Neuronal stem cell (in vitro differentiated cells): Measurements from ENCODE around the gene PSMD1. TPM values are rescaled to one million over a fixed set of nuclear protein-coding genes. Genes with fewer than 3 reads are reported as not detected.

Experiments
- DNase-seq: peaks from one replicate; pipeline ENCODE4 v3.0.0-alpha.2; 2013; ENCODE audit warnings: low spot score
- H2AFZ ChIP-seq: one replicate; pipeline ENCODE4 v1.6.1; 2013; ENCODE audit warnings: mild to moderate bottlenecking, low read length, inconsistent platforms
- H2AK5ac ChIP-seq: 2 replicates; pipeline ENCODE4 v1.6.1; 2013; ENCODE audit warnings: low read depth, mild to moderate bottlenecking, inconsistent platforms, low read length, moderate library complexity, mixed read lengths
- H2BK120ac ChIP-seq: 2 replicates; pipeline ENCODE4 v1.6.1; 2013; ENCODE audit warnings: low read depth, mild to moderate bottlenecking, inconsistent platforms, low read length, moderate library complexity, mixed read lengths
- H2BK12ac ChIP-seq: one replicate; pipeline ENCODE4 v1.6.1; 2013; ENCODE audit warnings: low read length, inconsistent platforms
- H2BK15ac ChIP-seq: 2 replicates; pipeline ENCODE4 v1.6.1; 2013; ENCODE audit warnings: mild to moderate bottlenecking, low read length, inconsistent platforms, mixed read lengths
- H2BK5ac ChIP-seq: one replicate; pipeline ENCODE4 v1.6.1; 2013; ENCODE audit warnings: inconsistent platforms, mild to moderate bottlenecking, low read length, moderate library complexity
- H3K14ac ChIP-seq: one replicate; pipeline ENCODE4 v1.6.1; 2013; ENCODE audit warnings: low read length, inconsistent platforms
- H3K18ac ChIP-seq: 2 replicates; pipeline ENCODE4 v1.6.1; 2013; ENCODE audit warnings: low read length, inconsistent platforms
- H3K23ac ChIP-seq: 2 replicates; pipeline ENCODE4 v1.6.1; 2013; ENCODE audit warnings: low read depth, mild to moderate bottlenecking, mixed read lengths, low read length, inconsistent platforms; ENCODE audit not compliant: poor library complexity
- H3K27ac ChIP-seq: replicated peaks from 3 replicates; pipeline ENCODE4 v1.5.1; 2013; ENCODE audit warnings: low read length, inconsistent platforms
- H3K27me3 ChIP-seq, 3 experiments: 2 replicates each; pipeline ENCODE4 v1.6.1; 2013; ENCODE audit warnings: low read length in 3 of 3, mild to moderate bottlenecking in 2 of 3, inconsistent platforms in 1 of 3, low read depth in 1 of 3, mixed read lengths in 1 of 3, moderate library complexity in 1 of 3; ENCODE audit not compliant: control insufficient read depth in 3 of 3, insufficient read depth in 3 of 3
- H3K36me3 ChIP-seq, 2 donors: replicated peaks in 1 of 2; 2 replicates each; pipeline ENCODE4 v1.6.1; 2013; ENCODE audit warnings: low read length in 2 of 2; ENCODE audit not compliant: control insufficient read depth in 2 of 2, insufficient read depth in 2 of 2
- H3K4ac ChIP-seq: 2 replicates; pipeline ENCODE4 v1.6.1; 2013; ENCODE audit warnings: inconsistent platforms, mild to moderate bottlenecking, low read length, moderate library complexity
- H3K4me1 ChIP-seq, 2 donors: 1 replicate in 1 of 2; 2 replicates in 1 of 2; pipeline ENCODE4 v1.6.1; 2013; ENCODE audit warnings: low read length in 2 of 2, low read depth in 1 of 2; ENCODE audit not compliant: control insufficient read depth in 2 of 2, insufficient read depth in 1 of 2
- H3K4me2 ChIP-seq: one replicate; pipeline ENCODE4 v1.6.1; 2013; ENCODE audit warnings: mild to moderate bottlenecking, low read length, inconsistent platforms; ENCODE audit not compliant: insufficient read depth, poor library complexity, severe bottlenecking
- H3K4me3 ChIP-seq, 2 donors: 2 replicates each; pipeline ENCODE4 v1.5.1; 2013; ENCODE audit warnings: low read length in 2 of 2, mild to moderate bottlenecking in 2 of 2, inconsistent platforms in 1 of 2, moderate library complexity in 1 of 2
- H3K79me1 ChIP-seq: one replicate; pipeline ENCODE4 v1.6.1; 2013; ENCODE audit warnings: low read depth, mild to moderate bottlenecking, inconsistent platforms, low read length, moderate library complexity
- H3K9ac ChIP-seq: one replicate; pipeline ENCODE4 v1.6.1; 2013; ENCODE audit warnings: mild to moderate bottlenecking, low read depth, low read length, inconsistent platforms; ENCODE audit not compliant: poor library complexity
- H3K9me3 ChIP-seq, 2 donors: replicated peaks in 1 of 2; 2 replicates each; pipeline versions ENCODE3 to v1.6.1; 2013; ENCODE audit warnings: low read length in 2 of 2, mild to moderate bottlenecking in 2 of 2, inconsistent platforms in 1 of 2, low read depth in 1 of 2, mixed read lengths in 1 of 2, moderate library complexity in 1 of 2; ENCODE audit not compliant: control insufficient read depth in 2 of 2, insufficient read depth in 1 of 2
- H4K8ac ChIP-seq: one replicate; pipeline ENCODE4 v1.6.1; 2013; ENCODE audit warnings: low read depth, mild to moderate bottlenecking, inconsistent platforms, low read length, moderate library complexity
- H4K91ac ChIP-seq: one replicate; pipeline ENCODE4 v1.6.1; 2013; ENCODE audit warnings: low read length, low read depth, mild to moderate bottlenecking, inconsistent platforms; ENCODE audit not compliant: poor library complexity
- WGBS, 2 donors: extraction: QIAGEN DNeasy Blood & Tissue Kit; methylation state at CpG; one replicate each; pipeline ENCODE4 v1.1.7; 2013; ENCODE audit warnings: missing lambda C conversion rate in 2 of 2, mixed read lengths in 1 of 2; ENCODE audit not compliant: insufficient read length in 2 of 2, insufficient replicate concordance in 1 of 2; ENCODE audit errors: extremely low coverage in 2 of 2; 5-methylcytosine and 5-hydroxymethylcytosine counted together
- polyA plus RNA-seq, 2 experiments: library from polyadenylated mRNA; stranded (reverse); fragments of 200-250 nt; gene quantifications; one replicate each; pipeline ENCODE4 v1.2.3, GENCODE V29; 2013

PSMD1 gene
- 76.7 TPM for polyA plus RNA-seq (2013, experiment 1 of 2)
- 81.1 TPM for polyA plus RNA-seq (2013, experiment 2 of 2)

DNA sequence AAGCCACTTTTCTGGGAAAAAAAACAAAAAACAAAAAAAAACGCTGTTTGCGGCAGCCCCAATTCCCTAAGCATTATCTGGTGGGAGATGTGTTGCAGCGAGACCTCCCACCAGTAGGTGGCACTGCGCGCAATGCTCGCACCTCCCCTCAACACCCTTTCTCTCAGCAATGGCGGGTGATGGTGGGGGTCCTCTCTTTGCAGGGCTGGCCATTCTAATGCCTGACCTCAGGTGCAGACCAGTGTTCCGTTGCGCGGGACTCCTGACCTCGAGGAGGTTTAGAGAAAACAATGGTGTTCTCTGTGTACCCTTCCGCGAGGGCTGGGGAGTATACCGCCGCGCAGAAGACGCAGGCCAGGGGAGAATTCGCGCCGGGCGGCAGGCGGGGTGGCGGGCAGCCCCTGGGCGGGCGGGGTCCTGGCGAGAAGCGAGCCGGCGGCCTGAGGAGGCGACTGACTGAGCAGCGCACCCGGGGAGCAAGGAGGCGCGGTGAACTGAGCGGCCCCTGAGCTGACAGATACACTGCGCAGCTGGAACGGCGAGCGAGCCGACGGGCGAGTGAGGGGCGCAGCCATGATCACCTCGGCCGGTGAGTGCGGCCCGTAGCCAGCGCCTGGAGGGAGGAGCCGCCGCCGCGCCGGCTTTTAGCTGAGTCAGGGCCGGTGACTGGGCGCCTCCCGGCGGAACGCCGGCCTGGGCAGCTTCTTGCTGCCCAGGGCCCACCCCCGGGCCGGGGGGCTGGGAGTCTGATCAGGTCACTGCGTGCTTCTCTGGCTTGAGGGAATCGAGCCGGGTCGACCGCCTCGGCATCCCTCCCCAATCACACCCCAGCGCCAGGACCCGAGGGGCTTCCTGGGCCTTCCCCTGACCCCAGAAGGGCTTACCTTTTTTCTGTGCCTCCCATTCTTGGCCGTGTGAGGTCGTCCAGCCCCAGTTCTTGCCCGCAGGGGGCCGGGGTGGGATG is at the start of gene PSMD1:
Gene PSMD1, plus strand, starts transcription at position 415 of the 964 bp plus-strand sequence. Its CDS starts 159 bp downstream, at position 574.
- H2AFZ ChIP-seq = peak within 1 kb of the TSS; percentile 88
- peaks cover 6 to 17% of the 10 kb centered on the region in 2 donors for H3K4me1 ChIP-seq
- peaks cover 6% of the 10 kb centered on the region for H3K79me1 ChIP-seq
- no peak within 1 kb of the TSS for H2BK15ac ChIP-seq
- H3K9me3 ChIP-seq = no peaks in the 10 kb centered on the region
- peak; percentile 93 for DNase-seq
- H3K27me3 ChIP-seq = peaks cover 0 to 9% (median 0%) of the 10 kb centered on the region in 3 experiments
- peak within 1 kb of the TSS; percentile 30 for H2BK5ac ChIP-seq
- no peak within 1 kb of the TSS for H2BK120ac ChIP-seq
- H3K18ac ChIP-seq = peak within 1 kb of the TSS; percentile 95
- peak within 1 kb of the TSS; percentile 36 for H2AK5ac ChIP-seq
- peak within 1 kb of the TSS; percentile 79 for H3K4me2 ChIP-seq
- H3K4me3 ChIP-seq = peak within 1 kb of the TSS; percentile 85 to 100
- H3K27ac ChIP-seq = peak within 1 kb of the TSS; percentile 82
- WGBS, 2 donors = no CpG with 5 or more reads among the region's 73 CpGs
- peaks cover 0 to 20% of the 10 kb centered on the region in 2 donors for H3K36me3 ChIP-seq
- no peak within 1 kb of the TSS for H2BK12ac ChIP-seq
- H3K14ac ChIP-seq = no peak within 1 kb of the TSS
- H4K8ac ChIP-seq = no peak within 1 kb of the TSS
- no peak within 1 kb of the TSS for H3K4ac ChIP-seq
- no peak within 1 kb of the TSS for H3K23ac ChIP-seq
- H4K91ac ChIP-seq = no peak within 1 kb of the TSS
- H3K9ac ChIP-seq = peak within 1 kb of the TSS; percentile 97

DNA sequence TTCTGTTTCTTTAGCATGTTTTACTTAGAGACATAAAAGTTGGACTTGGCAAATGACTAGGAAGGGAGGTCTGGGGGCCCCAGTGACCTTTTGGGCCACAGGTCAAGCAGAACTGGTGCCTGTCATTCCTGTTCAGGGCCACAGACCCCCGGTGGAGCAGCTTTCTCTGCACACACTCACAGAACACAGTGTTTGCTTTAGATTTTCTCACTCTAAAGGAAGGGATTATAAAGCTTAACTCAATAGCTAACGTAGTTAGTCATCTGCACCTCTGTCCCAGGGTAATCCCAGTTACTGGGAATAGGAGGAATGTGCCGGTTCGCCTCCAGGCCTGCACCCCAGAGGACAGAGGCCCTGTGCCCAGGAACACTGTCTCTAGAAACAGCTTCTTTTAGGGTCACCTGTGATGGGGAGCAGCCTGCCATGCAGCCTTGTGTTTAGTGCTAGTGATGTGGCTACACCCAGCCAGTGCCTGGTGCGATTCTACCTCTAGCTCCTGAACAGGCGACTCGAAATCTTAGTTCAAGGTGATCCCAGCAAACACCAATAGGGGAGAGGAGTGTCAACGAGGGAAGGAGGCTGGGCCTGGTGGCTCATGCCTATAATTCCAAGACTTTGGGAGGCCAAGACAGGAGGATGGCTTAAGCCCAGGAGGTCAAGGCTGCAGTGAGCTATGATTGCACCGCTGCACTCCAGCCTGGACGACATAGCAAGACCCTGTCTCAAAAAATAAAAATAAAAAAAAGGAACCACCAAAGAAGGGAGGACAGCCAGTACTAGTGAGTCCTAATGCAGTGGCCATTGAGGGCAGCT is 49.2 kb upstream of the PSMD1 start:
- Histone ChIP-seq H3K4me2 (no peak overlapping the region), H3K4me1 (peaks cover 1 to 9% of the 10 kb centered on the region in 2 donors), H3K79me1 (no peaks in the 10 kb centered on the region), H3K36me3 (no peaks in the 10 kb centered on the region), H3K27me3 (no peaks in the 10 kb centered on the region), H2BK15ac (no peak overlapping the region), H3K23ac (no peak overlapping the region), H2BK5ac (no peak overlapping the region), H4K8ac (no peak overlapping the region), H3K14ac (no peak overlapping the region), H3K4me3 (no peak overlapping the region), H3K9ac (no peak overlapping the region), H2BK12ac (no peak overlapping the region), H3K27ac (no peak overlapping the region), H3K18ac (peak overlapping the region; percentile 20), H2AFZ (no peak overlapping the region), H4K91ac (no peak overlapping the region), H3K9me3 (no peaks in the 10 kb centered on the region), H2BK120ac (no peak overlapping the region), H2AK5ac (no peak overlapping the region), H3K4ac (no peak overlapping the region)
- DNase-seq = no peak
- WGBS, 2 donors = no CpG with 5 or more reads among the region's 10 CpGs

DNA sequence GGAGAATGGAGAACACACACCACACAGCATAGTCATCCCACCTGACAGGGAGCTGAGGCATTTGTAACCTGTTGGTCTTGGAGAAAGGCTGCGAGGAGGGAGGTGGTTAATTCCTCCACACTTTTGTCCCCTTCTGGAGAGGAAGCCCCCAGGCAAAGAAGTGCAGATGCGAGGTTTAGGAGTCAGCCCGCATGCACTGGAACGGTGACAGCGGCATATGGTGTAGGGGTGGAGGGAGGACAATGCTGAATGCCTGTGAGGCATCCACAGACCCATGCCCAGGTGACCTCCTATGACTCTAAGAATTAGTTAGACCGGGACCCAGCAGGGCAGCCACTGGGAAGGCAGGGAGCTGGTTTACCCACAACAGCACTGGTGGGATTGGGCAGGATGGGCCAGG is 48.5 kb upstream of the PSMD1 start:
- Histone ChIP-seq H4K91ac (no peak overlapping the region), H3K79me1 (no peaks in the 10 kb centered on the region), H3K9ac (no peak overlapping the region), H4K8ac (no peak overlapping the region), H3K14ac (no peak overlapping the region), H2BK5ac (no peak overlapping the region), H3K4me1 (peaks cover 1 to 9% of the 10 kb centered on the region in 2 donors), H3K9me3 (no peaks in the 10 kb centered on the region), H2BK120ac (no peak overlapping the region), H3K4me3 (no peak overlapping the region), H3K36me3 (no peaks in the 10 kb centered on the region), H2BK12ac (no peak overlapping the region), H2AK5ac (no peak overlapping the region), H3K4me2 (no peak overlapping the region), H3K4ac (no peak overlapping the region), H2BK15ac (no peak overlapping the region), H3K23ac (no peak overlapping the region), H2AFZ (no peak overlapping the region), H3K18ac (no peak overlapping the region), H3K27ac (no peak overlapping the region), H3K27me3 (no peaks in the 10 kb centered on the region)
- WGBS, 2 donors = no CpG with 5 or more reads among the region's 6 CpGs
- no peak for DNase-seq
